GM21619 (cell line): ENCODE measurements around the gene CABLES1.

Experiments used
- ATAC-seq: cut with Tn5 transposase; IDR thresholded peaks from one replicate; pipeline ENCODE4 v1.9.1; 2021; ENCODE audit not compliant: unreplicated experiment

Gene CABLES1

DNA sequence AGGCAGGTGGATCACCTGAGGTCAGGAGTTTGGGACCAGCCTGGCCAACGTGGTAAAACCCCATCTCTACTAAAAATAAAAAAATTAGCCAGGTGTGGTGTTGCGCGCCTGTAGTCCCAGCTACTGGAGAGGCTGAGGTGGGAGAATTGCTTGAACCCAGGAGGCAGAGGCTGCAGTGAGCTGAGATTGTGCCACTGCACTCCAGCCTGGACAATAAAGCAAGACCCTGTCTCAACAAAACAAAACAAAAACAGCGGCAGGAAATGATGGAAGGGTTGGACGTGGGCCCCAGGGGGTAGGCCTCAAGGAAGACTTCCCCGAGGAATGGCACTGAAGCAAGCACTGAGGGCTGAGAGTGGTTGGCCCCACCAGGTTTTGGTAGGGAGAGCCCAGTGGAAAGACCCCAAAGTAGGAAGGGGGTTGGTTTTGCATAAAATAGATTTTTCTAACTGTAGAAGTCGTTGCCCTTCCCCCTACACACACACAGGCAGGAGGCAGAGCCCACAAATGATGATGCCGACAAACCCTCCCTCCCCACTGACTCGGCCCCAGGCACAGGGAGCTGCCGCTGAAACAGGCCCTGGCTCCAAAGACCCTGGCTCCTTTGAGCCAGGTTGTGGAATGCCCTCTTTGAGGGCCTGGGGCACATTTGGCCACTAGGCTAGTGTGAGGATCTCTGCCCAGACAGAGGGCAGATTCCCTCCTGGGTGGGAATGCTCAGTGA, 104.8 kb downstream of the CABLES1 start:
- no peak for ATAC-seq

DNA sequence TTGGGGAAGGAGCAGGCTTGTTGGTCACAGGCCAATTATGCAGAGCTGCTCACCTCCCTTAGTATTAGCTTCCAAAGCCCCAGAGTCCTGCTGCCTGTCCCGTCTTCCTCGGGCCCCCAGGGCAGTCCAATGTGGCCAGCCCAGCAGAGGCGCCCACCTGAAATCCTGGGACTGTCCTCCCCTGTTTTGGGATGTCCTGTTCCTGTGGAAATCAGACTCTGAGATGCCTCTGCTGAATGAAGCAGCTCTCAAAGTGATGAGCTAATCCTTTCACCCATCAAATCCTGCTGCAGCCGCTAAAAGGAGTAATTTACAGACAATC, 105.3 kb downstream of the CABLES1 start:
- ATAC-seq = no peak

DNA sequence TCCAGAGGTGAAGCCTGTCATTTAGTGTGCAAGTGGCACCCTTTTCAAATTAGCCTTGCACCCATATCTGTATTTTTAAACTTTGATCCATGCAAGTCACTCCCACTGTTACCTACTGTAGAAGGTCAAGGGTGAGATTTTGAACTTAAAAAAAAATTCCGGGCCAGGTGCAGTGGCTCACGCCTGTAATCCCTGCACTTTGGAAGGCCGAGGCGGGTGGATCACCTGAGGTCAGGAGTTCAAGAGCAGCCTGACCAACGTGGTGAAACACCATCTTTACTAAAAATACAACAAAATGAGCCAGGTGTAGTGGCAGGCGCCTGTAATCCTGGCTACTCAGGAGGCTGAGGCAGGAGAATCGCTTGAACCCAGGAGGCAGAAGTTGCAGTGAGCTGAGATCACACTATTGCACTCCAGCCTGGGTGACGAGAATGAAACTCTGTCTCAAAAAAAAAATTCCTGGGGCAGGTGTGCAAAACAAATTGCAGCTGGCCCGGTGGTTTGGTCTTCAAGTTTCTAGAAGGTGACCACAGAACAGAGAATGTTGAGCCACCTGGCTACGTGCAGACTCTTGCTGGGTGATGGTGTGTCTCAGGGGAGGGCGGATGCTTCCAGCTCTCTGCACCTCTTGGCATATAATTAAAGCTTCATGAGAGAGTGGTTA, 106.7 kb downstream of the CABLES1 start:
- ATAC-seq = peak; percentile 87

DNA sequence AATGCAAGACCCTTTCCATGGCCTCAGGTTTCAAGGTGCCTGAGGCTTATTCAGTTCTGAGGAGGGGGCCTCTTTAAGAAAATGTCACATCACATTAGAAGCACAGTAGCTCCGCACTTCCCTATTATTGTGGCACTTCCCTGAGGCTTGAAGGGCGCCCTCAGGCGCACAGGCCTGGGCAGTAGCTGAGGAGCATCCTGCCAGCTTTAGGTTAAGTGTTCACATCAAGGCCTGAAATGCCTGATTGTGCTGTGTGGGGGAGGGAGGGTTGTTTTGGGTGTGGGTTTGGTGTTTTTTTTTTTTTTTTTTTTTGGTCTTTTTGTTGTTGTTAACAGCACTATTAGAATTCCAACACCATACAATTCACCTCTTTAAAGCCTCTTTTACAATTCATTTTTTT, 107.9 kb downstream of the CABLES1 start:
- no peak for ATAC-seq

DNA sequence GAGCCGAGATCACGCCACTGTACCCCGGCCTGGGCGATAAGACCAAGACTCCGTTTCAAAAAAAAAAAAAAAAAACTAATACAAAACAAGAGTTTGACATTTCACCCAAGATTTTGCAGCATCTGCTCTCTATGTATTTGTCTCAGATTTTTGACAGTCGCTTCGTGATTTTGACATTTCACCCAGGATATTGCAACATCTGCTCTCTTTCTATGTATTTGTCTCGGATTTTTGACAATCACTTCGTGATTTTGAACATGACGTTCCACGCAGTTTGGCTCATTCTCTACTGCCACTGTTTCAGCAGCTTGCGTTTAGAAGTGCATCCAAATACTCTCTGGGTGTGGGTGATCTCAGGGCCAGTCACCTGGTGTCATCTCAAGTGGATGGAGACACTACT, 108.5 kb downstream of the CABLES1 start:
- no peak for ATAC-seq

DNA sequence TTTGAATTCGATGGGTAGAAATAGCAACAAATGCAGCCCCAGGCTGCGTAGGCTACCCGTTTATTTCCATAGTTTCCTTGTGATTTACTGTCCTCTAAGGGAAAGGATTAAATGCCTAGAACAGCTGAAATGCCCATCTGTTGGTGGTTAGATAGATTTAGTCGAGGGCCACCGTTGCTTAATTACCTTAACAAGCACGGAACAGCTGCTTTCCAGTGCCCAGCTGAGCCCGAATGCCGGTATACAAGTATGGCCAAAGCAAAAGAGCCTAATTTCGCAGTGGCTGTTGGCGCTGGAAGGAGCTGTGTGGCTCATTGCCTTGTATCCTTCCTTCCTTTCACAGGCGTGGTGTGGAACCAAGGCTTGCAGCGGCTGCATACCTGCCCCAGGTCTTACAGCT, 109.1 kb downstream of the CABLES1 start:
- no peak for ATAC-seq

DNA sequence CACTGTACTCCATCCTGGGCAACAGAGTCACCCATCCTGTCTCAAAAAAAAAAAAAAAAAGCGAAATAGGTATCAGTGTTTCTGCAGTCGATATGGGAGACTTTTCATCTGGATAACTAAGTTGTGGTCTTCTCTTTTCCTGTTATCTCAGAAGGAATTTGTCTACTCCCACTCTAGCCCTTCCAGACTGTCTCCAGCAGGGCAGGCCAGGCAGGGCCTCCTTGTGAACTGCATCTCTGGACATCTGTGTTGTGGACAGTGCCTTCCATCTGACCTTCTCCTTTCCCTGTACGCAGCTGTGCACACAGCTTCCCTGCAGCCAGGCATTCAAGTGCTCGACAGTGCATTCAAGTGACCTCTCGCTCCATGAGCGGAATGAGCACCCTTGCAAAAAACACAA, 110.2 kb downstream of the CABLES1 start:
- ATAC-seq = no peak

DNA sequence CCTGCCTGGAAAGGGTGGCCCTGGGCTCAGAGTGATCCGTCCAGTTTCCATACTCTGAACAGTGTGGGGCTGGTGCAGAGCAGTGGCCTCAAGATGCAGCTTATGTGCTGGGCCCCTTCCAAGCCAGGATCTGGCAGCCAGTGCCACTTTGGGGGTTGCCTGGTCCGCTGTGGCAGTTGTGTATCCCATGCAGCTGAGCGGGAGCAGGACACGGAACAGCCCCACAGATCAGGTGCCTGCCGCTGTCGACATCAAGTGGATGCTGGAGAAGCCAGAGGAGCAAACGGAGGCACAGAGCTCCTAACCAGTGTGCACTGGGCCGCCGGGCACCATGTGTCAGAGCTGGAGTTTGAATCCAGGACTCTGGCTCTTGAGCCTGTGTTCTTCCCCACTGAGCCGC, 112.0 kb downstream of the CABLES1 start:
- no peak for ATAC-seq

DNA sequence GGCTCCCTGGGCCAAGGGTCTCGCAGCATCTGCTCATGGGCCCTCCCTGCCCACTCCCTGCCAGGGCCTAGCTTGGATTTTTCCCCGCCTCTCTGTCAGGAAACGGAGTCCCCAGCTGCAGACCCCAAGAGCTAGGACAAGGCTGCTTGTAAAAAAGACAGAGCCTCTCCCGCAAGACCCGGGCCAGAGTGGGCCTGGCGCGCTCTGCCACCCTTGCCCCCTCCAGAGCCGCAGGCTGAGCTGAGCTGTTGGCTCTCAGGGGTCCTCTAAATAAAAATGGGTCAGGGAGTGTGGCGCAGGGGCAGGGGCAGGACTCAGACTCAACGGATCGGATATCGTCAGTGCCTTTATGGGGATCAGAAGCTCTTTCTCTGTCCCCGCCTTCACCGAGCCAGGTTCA, 112.6 kb downstream of the CABLES1 start:
- ATAC-seq = no peak

DNA sequence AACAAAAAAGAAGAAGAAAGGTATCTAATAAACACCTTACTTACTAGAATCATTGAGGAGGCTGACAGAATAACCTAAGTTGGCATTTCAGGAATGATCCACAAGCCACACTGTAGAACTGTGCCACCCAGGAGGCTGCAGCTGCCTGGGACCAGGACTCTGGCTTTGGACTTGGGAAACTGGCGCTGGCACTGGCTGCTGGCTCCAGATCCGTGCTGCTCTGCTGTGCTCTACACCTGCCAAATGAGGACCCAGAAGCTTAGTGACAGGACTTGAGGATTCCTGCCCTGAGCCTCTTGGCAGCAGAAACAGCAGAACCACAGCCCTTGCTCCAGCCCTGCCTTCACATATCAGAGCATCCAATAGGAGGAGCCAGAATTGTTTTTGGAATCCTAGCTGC, 113.5 kb downstream of the CABLES1 start:
- no peak for ATAC-seq

DNA sequence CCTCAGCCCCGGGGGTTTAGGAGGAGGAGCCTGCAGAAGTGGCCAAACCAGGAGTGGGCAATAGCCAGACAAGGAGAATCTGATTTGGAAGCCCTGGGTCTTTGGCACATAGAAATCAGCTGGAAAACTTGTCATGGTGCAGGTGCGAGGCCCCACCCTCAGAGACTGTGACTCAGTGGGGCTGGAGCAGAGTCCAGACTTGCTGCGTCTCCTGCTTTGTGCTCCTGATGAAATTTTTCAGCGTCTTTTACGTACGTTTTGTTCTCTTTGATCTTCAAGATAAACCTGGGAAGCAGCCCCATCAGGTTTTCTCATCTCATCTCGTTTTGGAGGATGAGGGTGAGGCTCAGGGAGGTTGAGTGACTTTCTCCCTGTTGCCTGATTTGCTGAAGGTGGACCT, 114.1 kb downstream of the CABLES1 start:
- no peak for ATAC-seq

DNA sequence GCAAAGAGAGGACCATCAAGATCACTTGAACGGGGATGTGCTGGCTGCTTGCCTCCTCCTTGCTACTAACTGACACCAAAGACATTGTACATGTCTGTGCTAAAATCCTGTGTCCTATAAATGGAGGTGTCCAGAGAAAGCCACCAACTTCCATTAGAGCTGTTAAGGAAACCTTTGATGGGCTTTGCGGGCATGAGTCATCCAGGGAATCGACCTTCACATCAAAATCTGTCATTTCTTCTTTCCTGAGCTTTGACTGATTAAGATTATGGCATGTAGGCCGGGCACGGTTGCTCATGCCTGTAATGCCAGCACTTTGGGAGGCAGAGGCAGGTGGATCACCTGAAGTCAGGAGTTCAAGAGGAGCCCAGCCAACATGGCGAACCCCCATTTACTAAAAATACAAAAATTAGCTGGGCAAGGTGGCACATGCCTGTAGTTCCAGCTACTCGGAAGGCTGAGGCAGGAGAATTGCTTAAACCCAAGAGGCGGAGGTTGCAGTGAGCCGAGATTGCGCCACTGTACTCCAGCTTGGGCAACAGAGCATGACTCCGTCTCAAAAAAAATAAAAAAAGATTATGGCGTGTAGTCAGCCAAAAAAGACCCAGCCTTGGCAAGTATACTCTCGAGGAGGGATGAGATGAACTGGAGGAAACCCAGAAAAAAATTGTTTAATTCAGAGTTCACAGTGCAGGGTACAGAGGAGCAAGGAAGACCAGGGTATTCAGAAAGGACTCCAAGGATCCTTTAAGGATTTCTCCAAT, 115.8 kb downstream of the CABLES1 start:
- no peak for ATAC-seq

DNA sequence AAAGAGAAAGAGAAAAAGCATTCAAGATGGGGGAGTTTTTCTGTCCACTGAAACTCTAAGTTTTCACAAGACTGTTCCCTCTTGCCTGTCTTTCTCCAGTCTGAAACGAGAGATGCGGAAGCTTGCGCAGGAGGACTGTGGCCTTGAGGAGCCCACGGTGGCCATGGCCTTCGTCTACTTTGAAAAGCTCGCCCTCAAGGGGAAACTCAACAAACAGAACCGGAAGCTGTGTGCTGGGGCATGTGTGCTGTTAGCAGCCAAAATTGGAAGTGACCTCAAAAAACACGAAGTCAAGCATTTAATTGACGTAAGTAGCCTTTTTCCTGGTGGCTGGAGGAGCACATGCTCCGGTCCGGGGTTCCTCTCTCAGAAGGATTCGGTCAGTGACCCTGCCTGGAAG, 118.3 kb downstream of the CABLES1 start:
- ATAC-seq = no peak

DNA sequence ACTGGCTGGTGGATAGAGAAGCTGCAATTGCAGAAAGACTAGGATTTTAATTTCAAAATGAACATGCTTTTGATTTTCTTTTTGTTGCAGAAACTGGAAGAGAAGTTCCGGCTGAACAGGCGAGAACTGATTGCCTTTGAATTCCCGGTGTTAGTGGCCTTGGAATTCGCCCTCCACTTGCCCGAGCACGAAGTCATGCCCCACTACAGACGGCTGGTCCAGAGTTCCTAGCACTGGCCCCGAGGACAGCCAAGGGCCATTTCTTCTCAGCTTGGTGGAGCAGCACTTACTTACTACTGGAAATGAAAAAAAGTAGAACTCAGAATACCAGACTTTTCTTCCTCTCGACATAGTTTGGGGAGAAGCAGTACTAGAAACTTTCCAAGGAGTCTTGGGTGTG, 121.9 kb downstream of the CABLES1 start:
- ATAC-seq = no peak

DNA sequence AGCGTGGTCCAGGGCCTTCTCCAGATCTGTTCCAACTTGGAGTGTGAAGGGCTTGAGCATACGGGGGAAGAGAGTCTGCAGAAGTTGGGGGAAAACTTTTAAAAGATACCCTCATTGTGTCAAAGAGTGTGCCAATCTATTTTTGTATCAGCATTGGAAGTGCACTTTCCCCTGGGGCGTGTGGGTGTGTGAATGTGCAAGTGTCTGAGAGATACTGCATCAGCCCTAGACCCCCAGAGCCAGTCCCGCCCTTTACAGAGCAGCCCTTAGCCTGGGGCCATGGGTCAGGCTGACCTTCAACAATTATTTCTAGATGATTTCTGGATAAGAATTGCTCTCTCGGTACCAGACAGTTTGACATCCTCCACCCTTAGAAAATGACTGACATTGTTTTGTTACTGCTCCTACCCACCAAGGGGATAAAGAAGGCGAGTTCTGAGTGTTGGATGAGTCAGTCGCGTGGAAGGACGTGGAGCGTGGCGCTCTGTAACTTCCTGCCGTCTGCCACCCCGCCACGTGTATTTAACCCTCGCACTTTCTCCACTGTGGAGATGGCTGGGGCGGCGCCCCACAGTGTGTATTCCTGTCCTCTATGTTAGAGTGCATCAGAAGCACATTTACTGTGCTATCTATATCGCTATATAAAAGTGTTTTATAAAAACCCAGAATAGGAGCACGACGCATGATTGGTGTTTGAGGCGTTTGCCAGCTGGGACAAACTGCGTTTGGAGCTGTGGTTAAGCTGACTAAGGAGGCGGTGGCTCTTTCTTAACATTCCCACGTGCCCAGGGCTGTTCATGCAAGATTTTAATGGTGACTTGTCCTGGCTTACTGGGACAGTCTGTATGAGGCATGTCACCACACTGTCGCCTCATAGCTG, 122.6 kb downstream of the CABLES1 start:
- no peak for ATAC-seq

DNA sequence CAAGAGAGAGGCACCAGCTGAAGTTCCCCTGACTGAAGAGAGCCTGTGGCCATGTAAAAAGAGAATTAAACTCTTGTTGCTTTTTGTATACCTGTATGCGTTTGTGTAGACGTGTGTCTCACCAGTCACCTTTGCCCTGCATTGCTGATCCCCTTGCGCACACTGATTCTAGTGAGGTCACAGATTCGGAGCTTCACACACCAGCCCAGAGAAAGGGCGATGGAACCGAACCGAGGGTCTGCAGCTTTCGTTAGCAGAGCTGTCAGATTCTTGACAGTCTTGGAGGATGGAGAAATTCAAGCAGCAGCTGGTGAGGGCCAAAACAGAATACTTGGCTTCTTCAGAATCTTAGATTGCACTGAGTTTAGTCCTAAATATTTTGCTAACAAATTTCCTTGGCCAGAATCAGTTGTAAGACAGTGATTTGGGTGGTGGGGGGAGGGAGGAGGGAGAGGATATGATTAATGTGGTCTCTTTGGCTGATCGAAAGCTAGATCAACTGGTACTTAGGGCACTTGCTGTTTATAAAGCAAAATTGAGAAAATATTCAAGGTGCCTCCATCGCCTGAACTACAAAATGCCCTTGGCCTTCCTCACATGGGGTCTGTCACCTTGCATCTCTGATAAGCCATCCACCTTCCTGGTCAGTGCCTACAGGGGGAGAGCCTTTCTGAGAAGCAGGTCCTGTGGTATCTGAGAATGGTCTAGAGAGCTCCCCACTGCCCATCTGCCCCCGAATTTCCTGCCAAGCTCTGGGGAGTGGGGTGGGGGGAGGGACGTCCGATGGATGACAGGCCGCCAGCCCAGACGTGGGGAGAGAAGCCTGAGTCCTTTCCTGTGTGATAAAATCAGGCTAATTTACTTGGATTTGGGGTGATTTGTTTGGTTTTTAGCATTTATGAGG, 123.5 kb downstream of the CABLES1 start:
- ATAC-seq = no peak

DNA sequence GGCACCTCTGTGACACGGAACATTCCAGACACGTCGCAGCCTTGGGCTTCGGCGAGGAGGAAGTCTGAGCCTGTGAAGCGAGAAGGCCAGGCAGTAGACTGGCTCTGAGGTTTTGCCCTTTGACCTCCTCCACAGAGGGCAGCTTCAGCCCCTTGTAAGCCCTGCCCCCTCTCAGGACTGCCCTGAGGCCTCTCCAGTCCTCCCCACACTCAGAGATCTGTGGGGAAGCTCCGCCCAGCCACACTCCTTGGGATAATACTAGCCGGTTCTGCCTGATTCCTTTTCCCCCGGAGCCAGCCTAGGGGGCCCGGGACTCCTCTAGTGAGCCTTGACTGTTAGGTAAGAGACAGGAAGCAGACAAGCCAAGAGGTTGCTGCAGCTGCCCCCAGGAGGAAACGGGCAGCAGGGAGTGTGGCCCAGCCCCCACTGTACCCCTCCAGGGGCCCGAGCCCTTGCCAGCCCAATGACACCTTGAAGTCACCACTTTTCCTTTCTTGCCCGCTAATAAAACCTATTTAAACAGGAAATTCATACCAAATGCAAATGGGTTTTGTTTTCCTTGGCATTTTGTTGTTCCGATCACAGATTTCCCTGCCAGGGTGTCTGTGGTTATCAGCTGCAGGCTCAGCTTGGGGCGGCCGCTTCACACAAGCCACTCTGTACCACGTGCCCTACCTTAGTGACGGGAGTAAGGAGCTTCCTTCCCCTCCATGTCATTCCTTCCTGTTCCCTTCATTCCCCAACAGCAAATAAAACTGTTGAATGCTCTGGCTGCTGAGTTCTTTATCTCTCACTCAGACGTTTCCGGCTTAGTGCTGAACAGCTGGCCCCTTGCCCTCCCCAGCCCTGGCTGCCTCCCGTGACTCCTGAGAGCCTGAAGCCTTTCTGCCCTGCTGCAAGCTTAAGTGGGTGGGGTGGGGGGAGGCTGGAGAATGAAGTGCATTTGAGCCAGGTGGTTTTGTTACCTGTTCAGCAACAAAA, 124.7 kb downstream of the CABLES1 start:
- ATAC-seq = peak; percentile 64

DNA sequence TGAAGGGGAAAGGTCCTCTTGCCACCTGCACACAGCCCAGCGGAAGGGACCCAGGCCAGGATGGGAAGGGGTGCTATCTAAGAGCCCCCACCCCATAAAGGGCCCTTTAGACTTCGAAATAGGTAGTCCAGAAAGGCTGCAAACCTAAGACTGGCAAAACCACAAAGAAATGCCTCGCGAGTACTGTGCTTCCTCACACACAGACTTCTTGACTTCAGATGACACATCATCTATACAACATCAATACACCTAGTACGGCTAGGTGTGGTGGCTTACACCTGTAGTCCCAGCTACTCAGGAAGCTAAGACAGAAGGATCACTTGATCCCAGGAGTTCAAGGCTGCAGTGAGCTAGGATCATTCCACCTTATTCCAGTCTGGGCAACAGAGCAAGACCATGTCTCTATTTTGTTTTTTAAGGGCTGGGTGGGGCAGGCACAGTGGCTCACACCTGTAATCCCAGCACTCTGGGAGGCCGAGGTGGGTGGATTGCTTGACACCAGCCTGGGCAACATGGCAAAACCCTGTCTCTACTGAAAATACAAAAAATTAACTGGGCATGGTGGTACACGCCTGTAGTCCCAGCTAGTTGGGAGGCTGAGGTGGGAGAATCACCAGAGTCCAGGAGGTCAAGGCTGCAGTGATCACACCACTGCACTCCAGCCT, 125.8 kb downstream of the CABLES1 start:
- no peak for ATAC-seq
